ENCODE data around the gene C17orf50. TPM values are rescaled to one million over a fixed set of nuclear protein-coding genes. Genes with fewer than 3 reads are reported as not detected.

C17orf50 gene
- total RNA-seq, 4 donors from 2014 or later, result not detected

GRCh38 chr17:35784895-35785294, 24.2 kb downstream of the C17orf50 start:
- in situ Hi-C loops (cut with MboI; ENCODE audit: low sequenced_read_pairs in 4 of 4), result no loop called here
- Histone ChIP-seq H3K36me3 (no peaks in the 10 kb centered on the region), H3K9me3 (no peaks in the 10 kb centered on the region), H3K27me3 (peaks cover 0 to 9% (median 0%) of the 10 kb centered on the region in 3 donors), H3K4me3 (no peak overlapping the region), H3K27ac (no peak overlapping the region), H3K4me1 (peaks cover 6 to 7% of the 10 kb centered on the region in 2 donors)
- intact Hi-C loops (cut with DNase I; ENCODE audit: low total_unique reads), result no loop called here
- DNase-seq, result no peak
- no peak for ATAC-seq
- TF ChIP-seq POLR2A (IDR thresholded peaks at IDR 0.05) (no peak), CTCF (IDR thresholded peaks at IDR 0.05 in 4 of 5, conservative IDR thresholded peaks at IDR 0.05 in 1 of 5) (no peak)

- DNase-seq, result no peak
- intact Hi-C loops (cut with DNase I; ENCODE audit: low total_unique reads) (no loop called here), in situ Hi-C loops (cut with MboI; ENCODE audit: low sequenced_read_pairs in 4 of 4) (no loop called here)
- Histone ChIP-seq H3K27me3 (peaks cover 0 to 8% (median 0%) of the 10 kb centered on the region in 3 donors), H3K4me1 (peaks cover 6 to 7% of the 10 kb centered on the region in 2 donors), H3K27ac (no peak overlapping the region), H3K9me3 (no peaks in the 10 kb centered on the region), H3K4me3 (no peak overlapping the region), H3K36me3 (no peaks in the 10 kb centered on the region)
- TF ChIP-seq CTCF (IDR thresholded peaks at IDR 0.05 in 4 of 5, conservative IDR thresholded peaks at IDR 0.05 in 1 of 5) (no peak), POLR2A (IDR thresholded peaks at IDR 0.05) (no peak)
- no peak for ATAC-seq
Observed at GRCh38 chr17:35786941-35787432, 26.3 kb downstream of the C17orf50 start.

- no peak for DNase-seq
- in situ Hi-C loops (cut with MboI; ENCODE audit: low sequenced_read_pairs in 4 of 4) (no loop called here), intact Hi-C loops (cut with DNase I; ENCODE audit: low total_unique reads) (no loop called here)
- no peak for TF ChIP-seq POLR2A (IDR thresholded peaks at IDR 0.05)
- no peak for TF ChIP-seq CTCF (IDR thresholded peaks at IDR 0.05 in 4 of 5, conservative IDR thresholded peaks at IDR 0.05 in 1 of 5)
- H3K9me3 ChIP-seq, result no peaks in the 10 kb centered on the region
- ATAC-seq, result peak; percentile 69 to 81
- no peaks in the 10 kb centered on the region for H3K36me3 ChIP-seq
- H3K27me3 ChIP-seq, result peaks cover 2 to 15% (median 10%) of the 10 kb centered on the region in 3 donors
- peak overlapping the region in 1 of 4 donors; percentile 26 for H3K27ac ChIP-seq
- H3K4me3 ChIP-seq, result no peak overlapping the region
- H3K4me1 ChIP-seq, result peaks cover 1 to 2% of the 10 kb centered on the region in 2 donors
Observed at GRCh38 chr17:35788477-35789368, 28.0 kb downstream of the C17orf50 start.

- Histone ChIP-seq H3K9me3 (no peaks in the 10 kb centered on the region), H3K27me3 (peaks cover 19 to 30% (median 26%) of the 10 kb centered on the region in 3 donors), H3K4me1 (peaks cover 5 to 9% of the 10 kb centered on the region in 2 donors), H3K27ac (no peak overlapping the region), H3K36me3 (no peaks in the 10 kb centered on the region), H3K4me3 (no peak overlapping the region)
- intact Hi-C loops (cut with DNase I; ENCODE audit: low total_unique reads) (no loop called here), in situ Hi-C loops (cut with MboI; ENCODE audit: low sequenced_read_pairs in 4 of 4) (no loop called here)
- ATAC-seq (no peak), DNase-seq (no peak)
- TF ChIP-seq POLR2A (IDR thresholded peaks at IDR 0.05), result no peak
- TF ChIP-seq CTCF (IDR thresholded peaks at IDR 0.05 in 4 of 5, conservative IDR thresholded peaks at IDR 0.05 in 1 of 5), result no peak
Observed at GRCh38 chr17:35790841-35791240, 30.2 kb downstream of the C17orf50 start.
